NB4 (cell line): ENCODE results near the gene LDHD.

Source experiments
- POLR2A ChIP-seq: IDR thresholded peaks from 2 replicates; pipeline ENCODE4 v1.6.1; 2011; ENCODE audit warnings: mild to moderate bottlenecking; ENCODE audit not compliant: insufficient read length; ENCODE audit errors: extremely low read depth
- TF ChIP-seq, protein P1 (sequence below): IDR thresholded peaks from one replicate; pipeline ENCODE4 v1.5.1; 2012; ENCODE audit warnings: low read depth, low read length
- TF ChIP-seq, protein P2 (sequence below): IDR thresholded peaks from 2 replicates; pipeline ENCODE4 v1.6.1; 2011; ENCODE audit warnings: low read depth, low read length

DNA sequence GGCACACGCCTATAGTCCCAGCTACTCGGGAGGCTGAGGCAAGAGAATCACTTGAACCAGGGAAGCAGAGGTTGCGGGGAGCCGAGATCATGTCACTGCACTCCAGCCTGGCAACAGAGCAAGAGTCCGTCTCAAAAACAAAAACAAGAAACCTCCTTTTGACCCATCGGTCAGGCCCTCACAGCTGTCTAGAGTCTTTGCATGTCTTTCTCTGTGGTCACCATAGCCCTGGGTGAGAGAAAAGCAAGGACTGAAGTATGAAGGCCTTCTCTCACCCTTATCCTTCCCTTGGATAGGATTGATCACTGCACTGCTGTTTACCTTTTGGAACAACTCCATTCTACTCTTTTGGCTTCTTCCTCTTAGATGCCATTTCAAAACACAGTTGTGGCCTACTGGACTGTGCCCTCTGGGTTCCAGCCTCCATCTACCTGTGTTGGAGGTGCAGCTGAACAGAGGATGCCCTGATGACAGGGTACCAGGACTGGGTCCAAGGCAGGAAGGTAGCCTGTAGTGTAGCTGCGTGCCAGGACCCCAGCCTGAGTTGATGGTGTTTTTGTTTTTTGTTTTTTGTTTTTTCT is 37.1 kb downstream of the LDHD start:
- no peak for TF ChIP-seq POLR2A
- TF ChIP-seq, protein P1, sequence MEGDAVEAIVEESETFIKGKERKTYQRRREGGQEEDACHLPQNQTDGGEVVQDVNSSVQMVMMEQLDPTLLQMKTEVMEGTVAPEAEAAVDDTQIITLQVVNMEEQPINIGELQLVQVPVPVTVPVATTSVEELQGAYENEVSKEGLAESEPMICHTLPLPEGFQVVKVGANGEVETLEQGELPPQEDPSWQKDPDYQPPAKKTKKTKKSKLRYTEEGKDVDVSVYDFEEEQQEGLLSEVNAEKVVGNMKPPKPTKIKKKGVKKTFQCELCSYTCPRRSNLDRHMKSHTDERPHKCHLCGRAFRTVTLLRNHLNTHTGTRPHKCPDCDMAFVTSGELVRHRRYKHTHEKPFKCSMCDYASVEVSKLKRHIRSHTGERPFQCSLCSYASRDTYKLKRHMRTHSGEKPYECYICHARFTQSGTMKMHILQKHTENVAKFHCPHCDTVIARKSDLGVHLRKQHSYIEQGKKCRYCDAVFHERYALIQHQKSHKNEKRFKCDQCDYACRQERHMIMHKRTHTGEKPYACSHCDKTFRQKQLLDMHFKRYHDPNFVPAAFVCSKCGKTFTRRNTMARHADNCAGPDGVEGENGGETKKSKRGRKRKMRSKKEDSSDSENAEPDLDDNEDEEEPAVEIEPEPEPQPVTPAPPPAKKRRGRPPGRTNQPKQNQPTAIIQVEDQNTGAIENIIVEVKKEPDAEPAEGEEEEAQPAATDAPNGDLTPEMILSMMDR: no peak
- TF ChIP-seq, protein P2, sequence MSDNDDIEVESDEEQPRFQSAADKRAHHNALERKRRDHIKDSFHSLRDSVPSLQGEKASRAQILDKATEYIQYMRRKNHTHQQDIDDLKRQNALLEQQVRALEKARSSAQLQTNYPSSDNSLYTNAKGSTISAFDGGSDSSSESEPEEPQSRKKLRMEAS: no peak
